PC-9 (cell line): ENCODE data around the gene PTH1R.

ENCODE experiments used
- CTCF ChIP-seq: fragments of 200-600 bp; sonication (generic); conservative IDR thresholded peaks from 2 replicates; pipeline ENCODE4 v1.6.1; 2017; ENCODE audit warnings: mixed run types, antibody characterized with exemption, mild to moderate bottlenecking, moderate library complexity
- EZH2 ChIP-seq: fragments of 200-600 bp; sonication (generic); IDR thresholded peaks from 2 replicates; pipeline ENCODE4 v1.8.0; 2017; ENCODE audit warnings: antibody characterized with exemption, low read depth

- TF ChIP-seq CTCF (no peak), EZH2 (no peak)
These were observed 72.7 kb downstream of the PTH1R start for GRCh38 chr3:46950177-46950576.
